ENCODE data around the gene GDF9. TPM values are rescaled to one million over a fixed set of nuclear protein-coding genes. Genes with fewer than 3 reads are reported as not detected.
A peak's percentile ranks its signal among the peaks of the same experiment; 100 is the strongest.

GDF9 gene
- total and polyA plus RNA-seq, 10 of the 15 experiments (the other 5 are each of a cell fraction or from before 2014, with no cell fraction given): 0.11 to 1.5 (median 0.34) TPM

GRCh38 chr5:132865668-132866341, 464 bp downstream of the GDF9 start (continued):
- no peak for TF ChIP-seq ZNF274 (IDR thresholded peaks at IDR 0.05; ENCODE audit: insufficient read depth, insufficient read length)
- peak; percentile 30; the same call in 1 of the 2 replicates for TF ChIP-seq NKRF (conservative IDR thresholded peaks at IDR 0.05)
- TF ChIP-seq CHD2 (IDR thresholded peaks at IDR 0.05; ENCODE audit: borderline replicate concordance, low read depth, low read length): no peak
- no peak for TF ChIP-seq SMAD1 (IDR thresholded peaks at IDR 0.05; ENCODE audit: low read depth, partially characterized antibody)
- TF ChIP-seq ESRRA (IDR thresholded peaks at IDR 0.05; ENCODE audit: low read length): no peak
- peak; percentile 48; the same call in 1 of the 2 replicates for TF ChIP-seq MLLT1 (IDR thresholded peaks at IDR 0.05)
- TF ChIP-seq KDM1A (IDR thresholded peaks at IDR 0.05; ENCODE audit: borderline replicate concordance): no peak

GRCh38 chr5:132860742-132861141, 5.5 kb downstream of the GDF9 start:
- Histone ChIP-seq H3K4me2 (ENCODE audit: control insufficient read depth, insufficient read depth) (no peak overlapping the region), H3K4me1 (ENCODE audit: control insufficient read depth, insufficient read depth, low read length) (peaks cover 2% of the 10 kb centered on the region), H3K9ac (ENCODE audit: control insufficient read depth, insufficient read depth, low read length) (no peak overlapping the region), H2AFZ (ENCODE audit: control insufficient read depth, low read depth, low read length) (no peak overlapping the region), H3K9me3 (replicated peaks; ENCODE audit: control insufficient read depth, insufficient read depth, low read length) (no peaks in the 10 kb centered on the region), H3K4me3 (no peak overlapping the region), H4K20me1 (ENCODE audit: control insufficient read depth, insufficient read depth) (no peaks in the 10 kb centered on the region), H3K27me3 (replicated peaks in 1 of 2; ENCODE audit: control insufficient read depth in 2 of 2, insufficient read depth in 2 of 2, low read length in 1 of 2) (no peaks in the 10 kb centered on the region), H3K36me3 (ENCODE audit: control insufficient read depth in 2 of 2, insufficient read depth in 2 of 2, low read length in 1 of 2) (no peaks in the 10 kb centered on the region), H3K27ac (ENCODE audit: control insufficient read depth, insufficient read depth) (no peak overlapping the region), H3K79me2 (ENCODE audit: control insufficient read depth, insufficient read depth, low read length) (no peaks in the 10 kb centered on the region)
- in situ Hi-C loops (cut with MboI) (no loop called here), intact Hi-C loops (cut with micrococcal nuclease; ENCODE audit: unreplicated experiment) (no loop called here)
- no TSS peak for BruUV-seq (replicated peaks)
- DNase-seq (ENCODE audit: low read depth, low spot score) (no peak), ATAC-seq (no peak), FAIRE-seq (no peak)
- RAD21 ChIA-PET (ENCODE audit: unreplicated experiment): interaction anchor here (0.6 to 1.5 kb wide), 3 partner anchors 27 to 31 kb away, joined by 3 to 5 read pairs (median 3); no protein-coding TSS in a partner anchor
- WGBS (ENCODE audit: insufficient coverage, insufficient replicate concordance, low lambda C conversion rate, missing lambda C conversion rate): 12% methylated on average over 5 of the region's 5 CpGs
- POLR2A ChIA-PET: interaction anchor here (1.0 kb wide), 1 partner anchor 47 kb away, joined by 3 read pairs; no protein-coding TSS in a partner anchor
- SMC1A ChIA-PET (ENCODE audit: uncharacterized antibody, unreplicated experiment): interaction anchor here (1.0 to 2.1 kb wide), 6 partner anchors 12 to 79 kb away, joined by 3 to 7 read pairs (median 4); no protein-coding TSS in a partner anchor
- CTCF ChIA-PET: interaction anchor here (0.6 to 7.2 kb wide), 10 partner anchors 8 to 563 kb away, joined by 3 to 46 read pairs (median 4); partner anchors contain the start of gene SHROOM1
- no peak for TF ChIP-seq CHD4 (IDR thresholded peaks at IDR 0.05)
- no peak for TF ChIP-seq NFYB (IDR thresholded peaks at IDR 0.05; ENCODE audit: insufficient read depth, low read depth, low read length)
- no peak for TF ChIP-seq HDAC6 (IDR thresholded peaks at IDR 0.05; ENCODE audit: unreplicated experiment)
- no peak for TF ChIP-seq ZNF622 (IDR thresholded peaks at IDR 0.05)
- no peak for TF ChIP-seq RFX5 (IDR thresholded peaks at IDR 0.05; ENCODE audit: low read depth, low read length)
- TF ChIP-seq RELB (IDR thresholded peaks at IDR 0.05; ENCODE audit: low read depth): no peak
- TF ChIP-seq IKZF1 (conservative IDR thresholded peaks at IDR 0.05): no peak
- no peak for TF ChIP-seq IRF5 (IDR thresholded peaks at IDR 0.05; ENCODE audit: borderline replicate concordance)

Data from GM12878 (cell line).